ENCODE results near the gene MGRN1.

DNA sequence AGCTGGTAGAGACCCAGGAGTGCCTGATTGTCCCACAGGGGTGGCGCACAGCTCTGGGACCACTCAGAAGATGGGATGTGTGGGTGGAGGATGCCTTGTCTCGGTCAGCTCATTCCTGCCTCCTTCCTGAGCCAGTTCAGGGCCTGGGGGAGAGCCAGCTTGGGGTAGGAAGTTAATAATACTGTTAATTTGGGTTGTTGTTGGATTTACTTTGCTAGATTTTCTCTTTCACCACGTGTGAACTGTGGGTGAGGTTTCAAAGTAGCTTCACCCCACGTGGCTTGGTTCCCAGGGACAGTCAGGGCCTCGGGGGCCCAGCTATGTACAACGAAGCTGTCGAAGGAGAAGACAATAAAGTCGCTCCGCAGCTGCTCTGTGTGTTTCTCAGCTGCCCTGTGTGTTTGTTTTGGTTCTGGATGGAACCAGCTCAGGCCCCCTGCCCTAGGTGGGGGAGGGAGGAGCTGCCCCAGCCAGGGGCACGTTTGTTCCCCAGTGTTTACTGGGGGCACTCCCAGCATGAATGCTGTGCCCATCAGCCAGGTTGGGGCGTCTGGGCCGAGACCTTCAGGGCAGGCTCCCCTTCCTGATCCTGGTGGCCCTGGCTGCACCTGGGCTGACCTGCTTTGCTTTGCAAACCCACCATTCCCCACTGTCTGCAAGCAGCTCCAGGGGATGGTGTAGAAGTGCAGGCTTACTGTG, 71.0 kb downstream of the MGRN1 start:
- TF ChIP-seq, protein P1, sequence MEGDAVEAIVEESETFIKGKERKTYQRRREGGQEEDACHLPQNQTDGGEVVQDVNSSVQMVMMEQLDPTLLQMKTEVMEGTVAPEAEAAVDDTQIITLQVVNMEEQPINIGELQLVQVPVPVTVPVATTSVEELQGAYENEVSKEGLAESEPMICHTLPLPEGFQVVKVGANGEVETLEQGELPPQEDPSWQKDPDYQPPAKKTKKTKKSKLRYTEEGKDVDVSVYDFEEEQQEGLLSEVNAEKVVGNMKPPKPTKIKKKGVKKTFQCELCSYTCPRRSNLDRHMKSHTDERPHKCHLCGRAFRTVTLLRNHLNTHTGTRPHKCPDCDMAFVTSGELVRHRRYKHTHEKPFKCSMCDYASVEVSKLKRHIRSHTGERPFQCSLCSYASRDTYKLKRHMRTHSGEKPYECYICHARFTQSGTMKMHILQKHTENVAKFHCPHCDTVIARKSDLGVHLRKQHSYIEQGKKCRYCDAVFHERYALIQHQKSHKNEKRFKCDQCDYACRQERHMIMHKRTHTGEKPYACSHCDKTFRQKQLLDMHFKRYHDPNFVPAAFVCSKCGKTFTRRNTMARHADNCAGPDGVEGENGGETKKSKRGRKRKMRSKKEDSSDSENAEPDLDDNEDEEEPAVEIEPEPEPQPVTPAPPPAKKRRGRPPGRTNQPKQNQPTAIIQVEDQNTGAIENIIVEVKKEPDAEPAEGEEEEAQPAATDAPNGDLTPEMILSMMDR (IDR thresholded peaks at IDR 0.05; ENCODE audit: poor library complexity), result no peak
- no peak for TF ChIP-seq EZH2 (IDR thresholded peaks at IDR 0.05; ENCODE audit: borderline replicate concordance)

All from hepatocyte (in vitro differentiated cells).